H1 (cell line): ENCODE data around the gene ICOSLG. TPM values are rescaled to one million over a fixed set of nuclear protein-coding genes. Genes with fewer than 3 reads are reported as not detected.

Source experiments
- CTCF ChIA-PET: fragments of 300-600 bp; sonication (Branson Sonifier 250); formaldehyde crosslinking; loops from one replicate; lab custom pipeline; 2021; ENCODE audit not compliant: partially characterized antibody; lab: Charles Lee
- POLR2A ChIA-PET: fragments of 300-600 bp; sonication (Branson Sonifier 250); formaldehyde crosslinking; loops from one replicate; lab custom pipeline; 2021; ENCODE audit warnings: inconsistent platforms; ENCODE audit not compliant: partially characterized antibody; lab: Charles Lee
- DNase-seq, 2 experiments: peaks; one replicate each; pipeline versions ENCODE4 v3.0.0 to v3.0.0-alpha.2; 2010 to 2022; ENCODE audit warnings: low spot score in 2 of 2, low read depth in 1 of 2, mixed read lengths in 1 of 2
- FAIRE-seq: peaks from 2 replicates; lab custom pipeline; 2011; peaks lifted over from hg19 to GRCh38; lab: Jason Lieb, UNC
- H2AFZ ChIP-seq: 2 replicates; pipeline ENCODE4 v1.8.1; 2012; ENCODE audit warnings: low read length, inconsistent platforms
- H2AK5ac ChIP-seq: 2 replicates; pipeline ENCODE4 v1.6.1; 2013; ENCODE audit warnings: low read depth, low read length
- H2BK120ac ChIP-seq: replicated peaks from 2 replicates; pipeline ENCODE3; 2013; ENCODE audit warnings: low read depth, low read length, inconsistent platforms
- H2BK12ac ChIP-seq: 2 replicates; pipeline ENCODE4 v1.6.1; 2013; ENCODE audit warnings: low read depth, low read length
- H2BK15ac ChIP-seq: 2 replicates; pipeline ENCODE4 v1.6.1; 2013; ENCODE audit warnings: low read length
- H2BK20ac ChIP-seq: 2 replicates; pipeline ENCODE4 v1.6.1; 2013; ENCODE audit warnings: low read length
- H2BK5ac ChIP-seq: 2 replicates; pipeline ENCODE4 v1.6.1; 2013; ENCODE audit warnings: low read depth, low read length
- H3K14ac ChIP-seq: 2 replicates; pipeline ENCODE4 v1.6.1; 2013; ENCODE audit warnings: inconsistent platforms; ENCODE audit not compliant: insufficient read length
- H3K18ac ChIP-seq: 2 replicates; pipeline ENCODE4 v1.6.1; 2013; ENCODE audit warnings: low read length; ENCODE audit errors: extremely low read depth
- H3K23ac ChIP-seq: 2 replicates; pipeline ENCODE4 v1.6.1; 2013; ENCODE audit warnings: inconsistent platforms; ENCODE audit not compliant: insufficient read length
- H3K23me2 ChIP-seq: 2 replicates; pipeline ENCODE4 v1.6.1; 2013; ENCODE audit warnings: low read depth, low read length
- H3K27ac ChIP-seq: 2 replicates; pipeline ENCODE4 v1.6.1; 2011; ENCODE audit warnings: low read depth, low read length, inconsistent platforms
- H3K27me3 ChIP-seq, 4 experiments: replicated peaks in 1 of 4; 1 replicate in 1 of 4; 2 replicates in 3 of 4; pipeline versions ENCODE4 v1.6.1 to v1.8.1; 2011 to 2013; ENCODE audit warnings: low read length in 3 of 4, mild to moderate bottlenecking in 3 of 4, inconsistent platforms in 2 of 4, mixed read lengths in 2 of 4, moderate library complexity in 1 of 4; ENCODE audit not compliant: control insufficient read depth in 3 of 4, insufficient read depth in 3 of 4; ENCODE audit errors: extremely low read depth in 1 of 4
- H3K36me3 ChIP-seq, 4 experiments: 2 replicates each; pipeline versions ENCODE4 v1.6.1 to v1.8.1; 2011 to 2013; ENCODE audit warnings: mild to moderate bottlenecking in 4 of 4, low read length in 3 of 4, moderate library complexity in 2 of 4, control low read depth in 1 of 4, inconsistent platforms in 1 of 4; ENCODE audit not compliant: insufficient read depth in 4 of 4, control insufficient read depth in 2 of 4
- H3K4ac ChIP-seq: replicated peaks from 2 replicates; pipeline ENCODE3; 2013; ENCODE audit warnings: low read length, low read depth, mixed read lengths, inconsistent platforms; ENCODE audit not compliant: insufficient read length
- H3K4me1 ChIP-seq, 4 experiments: replicated peaks in 1 of 4; 1 replicate in 1 of 4; 2 replicates in 3 of 4; pipeline versions ENCODE4 v1.6.1 to v1.8.1; 2011 to 2013; ENCODE audit warnings: low read length in 3 of 4, inconsistent platforms in 2 of 4, mixed read lengths in 1 of 4; ENCODE audit not compliant: insufficient read depth in 4 of 4, control insufficient read depth in 3 of 4
- H3K4me2 ChIP-seq, 2 experiments: 2 replicates each; pipeline versions ENCODE4 v1.6.1 to v1.8.1; 2011 to 2013; ENCODE audit warnings: low read depth in 2 of 2, low read length in 2 of 2, control low read depth in 1 of 2, inconsistent platforms in 1 of 2, mild to moderate bottlenecking in 1 of 2; ENCODE audit not compliant: insufficient read depth in 1 of 2
- H3K4me3 ChIP-seq, 4 experiments: fragments of 200-600, 300-600 bp in 1 of 4; sonication (generic), shearing (Covaris generic), sonication (Bioruptor Twin) in 1 of 4; 2 replicates each; pipeline versions ENCODE4 v1.5.1 to v1.8.1; 2011 to 2016; ENCODE audit warnings: low read length in 4 of 4, low read depth in 3 of 4, control low read depth in 2 of 4, inconsistent platforms in 2 of 4, mild to moderate bottlenecking in 2 of 4, mixed read lengths in 1 of 4, moderate library complexity in 1 of 4; ENCODE audit not compliant: insufficient read depth in 2 of 4; ENCODE audit errors: extremely low read depth in 1 of 4
- H3K56ac ChIP-seq: replicated peaks from 2 replicates; pipeline ENCODE3; 2013; ENCODE audit warnings: low read depth, mild to moderate bottlenecking, mixed read lengths, low read length, inconsistent platforms; ENCODE audit not compliant: insufficient read length
- H3K79me1 ChIP-seq: 2 replicates; pipeline ENCODE4 v1.6.1; 2013; ENCODE audit warnings: low read depth, low read length, control low read depth
- H3K79me2 ChIP-seq, 2 experiments: 2 replicates each; pipeline versions ENCODE4 v1.6.1 to v1.8.1; 2012 to 2013; ENCODE audit warnings: low read length in 2 of 2, mild to moderate bottlenecking in 2 of 2, inconsistent platforms in 1 of 2; ENCODE audit not compliant: insufficient read depth in 2 of 2, control insufficient read depth in 1 of 2
- H3K9ac ChIP-seq, 4 experiments: replicated peaks in 1 of 4; 1 replicate in 1 of 4; 2 replicates in 3 of 4; pipeline versions ENCODE4 v1.6.1 to v1.8.1; 2011 to 2013; ENCODE audit warnings: low read depth in 3 of 4, low read length in 3 of 4, control low read depth in 2 of 4, mild to moderate bottlenecking in 2 of 4, moderate library complexity in 2 of 4, inconsistent platforms in 1 of 4; ENCODE audit errors: extremely low read depth in 1 of 4
- H3K9me3 ChIP-seq, 2 experiments: 2 replicates each; pipeline versions ENCODE4 v1.6.1 to v1.8.1; 2012 to 2013; ENCODE audit warnings: mild to moderate bottlenecking in 2 of 2, moderate library complexity in 2 of 2, control low read depth in 1 of 2, inconsistent platforms in 1 of 2, low read depth in 1 of 2, low read length in 1 of 2, mixed read lengths in 1 of 2; ENCODE audit not compliant: insufficient read depth in 2 of 2
- H4K20me1 ChIP-seq, 2 experiments: replicated peaks in 1 of 2; 2 replicates each; pipeline versions ENCODE3 to v1.8.1; 2011 to 2013; ENCODE audit warnings: inconsistent platforms in 2 of 2, low read length in 2 of 2, mild to moderate bottlenecking in 1 of 2; ENCODE audit not compliant: insufficient read depth in 2 of 2, control insufficient read depth in 1 of 2
- H4K5ac ChIP-seq: 2 replicates; pipeline ENCODE4 v1.6.1; 2013; ENCODE audit warnings: low read length, low read depth, mixed read lengths, inconsistent platforms; ENCODE audit not compliant: insufficient read length
- H4K8ac ChIP-seq: 2 replicates; pipeline ENCODE4 v1.8.0; 2013; ENCODE audit warnings: mild to moderate bottlenecking, moderate library complexity, low read length, inconsistent platforms; ENCODE audit not compliant: insufficient read depth; ENCODE audit errors: extremely low read depth
- H4K91ac ChIP-seq: replicated peaks from 2 replicates; pipeline ENCODE3; 2013; ENCODE audit warnings: low read length, mixed read lengths, inconsistent platforms; ENCODE audit not compliant: insufficient read length
- CTBP2 ChIP-seq: IDR thresholded peaks from 2 replicates; pipeline ENCODE4 v1.7.0; 2011; ENCODE audit warnings: borderline replicate concordance, mild to moderate bottlenecking, moderate library complexity, mixed read lengths, low read length; ENCODE audit not compliant: insufficient read depth, insufficient read length
- JUND ChIP-seq: IDR thresholded peaks from 2 replicates; pipeline ENCODE4 v1.6.1; 2011; ENCODE audit warnings: mild to moderate bottlenecking, improper control_type of control experiment, low read length
- PHF8 ChIP-seq: fragments of 200-600 bp; sonication (generic); conservative IDR thresholded peaks from 2 replicates; pipeline ENCODE4 v1.7.1; 2012; ENCODE audit warnings: low read depth, mild to moderate bottlenecking, inconsistent platforms, low read length, moderate library complexity
- WGBS, 2 experiments: shearing (Covaris generic) in 1 of 2; methylation state at CpG; one replicate each; pipeline versions ENCODE4 v1.1.6 to v1.1.7; 2013 to 2015; ENCODE audit warnings: low lambda C conversion rate in 2 of 2, mixed read lengths in 2 of 2, inconsistent platforms in 1 of 2, low coverage in 1 of 2, missing lambda C conversion rate in 1 of 2; ENCODE audit not compliant: insufficient replicate concordance in 2 of 2, insufficient coverage in 1 of 2, insufficient read length in 1 of 2; ENCODE audit errors: extremely low coverage in 1 of 2, missing lambda C conversion rate in 1 of 2; 5-methylcytosine and 5-hydroxymethylcytosine counted together
- polyA plus RNA-seq, 7 experiments: library from polyadenylated mRNA; depleted of rRNA in 3 of 7; stranded (reverse) in 5 of 7; unstranded in 2 of 7; fragments of >200 nt in 5 of 7; fragments of 200-250 nt in 2 of 7; gene quantifications; 1 replicate in 5 of 7; 2 replicates in 1 of 7; 4 replicates in 1 of 7; pipeline versions ENCODE4 v1.2.1 to v1.2.3, GENCODE V29; 2011 to 2013; ENCODE audit warnings: missing spikeins in 2 of 7, mixed read lengths in 2 of 7
- total RNA-seq: library from RNA; stranded (reverse); fragmentation: NEBNext Ultra II Directional; extraction: Animal tissue kit (Norgen Biotek cat#: 25700); gene quantifications from 2 replicates; pipeline ENCODE4 v1.2.1, GENCODE V29; 2021

The ICOSLG gene
- total and polyA plus RNA-seq, 2 of the 8 experiments (the other 6 are each of a cell fraction or from before 2014, with no cell fraction given): 2.3 to 5.5 TPM

- WGBS, 2 experiments: 80% methylated on average over 9 of the region's 21 CpGs; no CpG with 5 or more reads in 1 of the 2 experiments
- no peak for TF ChIP-seq PHF8
- TF ChIP-seq CTBP2: no peak
- TF ChIP-seq JUND: no peak
These were observed 45.5 kb upstream of the ICOSLG start for GRCh38 chr21:44286086-44286715.

More at GRCh38 chr21:44286086-44286715, 45.5 kb upstream of the ICOSLG start:
- peaks cover 0 to 28% (median 17%) of the 10 kb centered on the region in 4 experiments; a peak in 5 of 7 replicates for H3K27me3 ChIP-seq
- DNase-seq: no peak
- peak overlapping the region in 3 of 4 experiments; percentile 26 to 57 (median 26); a peak in 3 of 8 replicates for H3K4me3 ChIP-seq
- H3K9ac ChIP-seq: no peak overlapping the region
- H3K56ac ChIP-seq: no peak overlapping the region
- no peaks in the 10 kb centered on the region for H4K20me1 ChIP-seq
- H4K91ac ChIP-seq: no peak overlapping the region
- H3K23me2 ChIP-seq: no peaks in the 10 kb centered on the region; the same call in 1 of the 2 replicates
- ChIA-PET POLR2A (no interaction called here), CTCF (interaction anchor here (3.4 to 5.3 kb wide), 2 partner anchors 10 to 18 kb away, joined by 11 to 53 read pairs; no protein-coding TSS in a partner anchor)
- no peak overlapping the region for H2BK12ac ChIP-seq
- H3K4me2 ChIP-seq: peak overlapping the region; percentile 48 to 89; a peak in 3 of 4 replicates
- FAIRE-seq: no peak
- no peak overlapping the region for H2AFZ ChIP-seq
- H2BK120ac ChIP-seq: no peak overlapping the region
- no peak overlapping the region for H3K18ac ChIP-seq
- no peak overlapping the region for H4K5ac ChIP-seq
- H3K23ac ChIP-seq: no peak overlapping the region
- no peak overlapping the region for H2BK5ac ChIP-seq
- H3K79me1 ChIP-seq: no peaks in the 10 kb centered on the region
- H3K79me2 ChIP-seq: no peaks in the 10 kb centered on the region
- H3K36me3 ChIP-seq: no peaks in the 10 kb centered on the region
- peaks cover 0 to 23% (median 15%) of the 10 kb centered on the region in 4 experiments; a peak in 6 of 7 replicates for H3K4me1 ChIP-seq
- no peak overlapping the region for H3K14ac ChIP-seq
- no peak overlapping the region for H3K27ac ChIP-seq
- no peak overlapping the region for H4K8ac ChIP-seq
- H3K4ac ChIP-seq: no peak overlapping the region
- no peak overlapping the region for H2AK5ac ChIP-seq
- no peak overlapping the region for H2BK15ac ChIP-seq
- H2BK20ac ChIP-seq: no peak overlapping the region
- H3K9me3 ChIP-seq: no peaks in the 10 kb centered on the region
